H9 (cell line): ENCODE measurements around the gene SPCS1. TPM values are rescaled to one million over a fixed set of nuclear protein-coding genes. Genes with fewer than 3 reads are reported as not detected.
A peak's percentile ranks its signal among the peaks of the same experiment; 100 is the strongest.

ENCODE experiments used
- DNase-seq: peaks from one replicate; pipeline ENCODE4 v3.0.0-alpha.2; 2017
- H2AFZ ChIP-seq: one replicate; pipeline ENCODE4 v1.6.1; 2013; ENCODE audit warnings: mild to moderate bottlenecking, low read length, control low read depth, moderate library complexity
- H2AK5ac ChIP-seq: 2 replicates; pipeline ENCODE4 v1.6.1; 2013; ENCODE audit warnings: low read length, control low read depth, mixed read lengths; ENCODE audit not compliant: insufficient read length
- H2BK120ac ChIP-seq: one replicate; pipeline ENCODE4 v1.6.1; 2013; ENCODE audit warnings: low read depth, mild to moderate bottlenecking, low read length, control low read depth, inconsistent platforms; ENCODE audit not compliant: poor library complexity, severe bottlenecking
- H2BK12ac ChIP-seq: 2 replicates; pipeline ENCODE4 v1.6.1; 2013; ENCODE audit warnings: low read length, control low read depth, mixed read lengths, low read depth; ENCODE audit not compliant: insufficient read length
- H2BK15ac ChIP-seq: 2 replicates; pipeline ENCODE4 v1.6.1; 2013; ENCODE audit warnings: low read depth, low read length, control low read depth
- H2BK20ac ChIP-seq: one replicate; pipeline ENCODE4 v1.6.1; 2013; ENCODE audit warnings: low read depth, mild to moderate bottlenecking, low read length, control low read depth, inconsistent platforms; ENCODE audit not compliant: poor library complexity, severe bottlenecking
- H2BK5ac ChIP-seq: 2 replicates; pipeline ENCODE4 v1.6.1; 2013; ENCODE audit warnings: low read length, control low read depth, mixed read lengths; ENCODE audit not compliant: insufficient read length
- H3K14ac ChIP-seq: 2 replicates; pipeline ENCODE4 v1.6.1; 2013; ENCODE audit warnings: low read length, control low read depth; ENCODE audit not compliant: insufficient read depth
- H3K18ac ChIP-seq: 2 replicates; pipeline ENCODE4 v1.6.1; 2013; ENCODE audit warnings: low read depth, mild to moderate bottlenecking, mixed read lengths, low read length, control low read depth; ENCODE audit not compliant: insufficient read length
- H3K23ac ChIP-seq: 2 replicates; pipeline ENCODE4 v1.6.1; 2013; ENCODE audit warnings: low read length, control low read depth, mixed read lengths, low read depth; ENCODE audit not compliant: insufficient read length
- H3K23me2 ChIP-seq: 2 replicates; pipeline ENCODE4 v1.6.1; 2013; ENCODE audit warnings: low read depth, mild to moderate bottlenecking, mixed read lengths, low read length, control low read depth; ENCODE audit not compliant: insufficient read length, poor library complexity, severe bottlenecking
- H3K27ac ChIP-seq: 2 replicates; pipeline ENCODE4 v1.5.1; 2013; ENCODE audit warnings: low read length, control low read depth, mixed read lengths, low read depth; ENCODE audit not compliant: insufficient read length
- H3K27me3 ChIP-seq: 2 replicates; pipeline ENCODE4 v1.6.1; 2013; ENCODE audit warnings: low read length, control low read depth, inconsistent platforms; ENCODE audit not compliant: insufficient read depth
- H3K4ac ChIP-seq: 2 replicates; pipeline ENCODE4 v1.6.1; 2013; ENCODE audit warnings: low read depth, mild to moderate bottlenecking, control low read depth, inconsistent platforms, low read length, moderate library complexity
- H3K4me1 ChIP-seq: 2 replicates; pipeline ENCODE4 v1.6.1; 2013; ENCODE audit warnings: low read length, control low read depth, inconsistent platforms; ENCODE audit not compliant: insufficient read depth
- H3K4me2 ChIP-seq: 2 replicates; pipeline ENCODE4 v1.6.1; 2013; ENCODE audit warnings: low read length, control low read depth, mixed read lengths; ENCODE audit not compliant: insufficient read length, insufficient read depth
- H3K56ac ChIP-seq: 2 replicates; pipeline ENCODE4 v1.6.1; 2013; ENCODE audit warnings: low read depth, mild to moderate bottlenecking, mixed read lengths, low read length, control low read depth; ENCODE audit not compliant: insufficient read length
- H3K79me1 ChIP-seq: 2 replicates; pipeline ENCODE4 v1.6.1; 2013; ENCODE audit warnings: low read depth, mild to moderate bottlenecking, moderate library complexity, low read length, control low read depth, inconsistent platforms; ENCODE audit not compliant: insufficient read depth, poor library complexity, severe bottlenecking
- H3K79me2 ChIP-seq: 2 replicates; pipeline ENCODE4 v1.6.1; 2013; ENCODE audit warnings: low read length, control low read depth, inconsistent platforms; ENCODE audit not compliant: insufficient read depth
- H3K9ac ChIP-seq: 2 replicates; pipeline ENCODE4 v1.6.1; 2013; ENCODE audit warnings: low read length, control low read depth, mixed read lengths; ENCODE audit not compliant: insufficient read length; ENCODE audit errors: extremely low read depth
- H3K9me3 ChIP-seq: one replicate; pipeline ENCODE4 v1.6.1; 2013; ENCODE audit warnings: low read depth, low read length, inconsistent platforms; ENCODE audit not compliant: control insufficient read depth
- H3T11ph ChIP-seq: one replicate; pipeline ENCODE4 v1.6.1; 2013; ENCODE audit warnings: mild to moderate bottlenecking, low read length, control low read depth, inconsistent platforms
- H4K20me1 ChIP-seq: one replicate; pipeline ENCODE4 v1.6.1; 2013; ENCODE audit not compliant: control insufficient read depth, insufficient read length, insufficient read depth
- H4K5ac ChIP-seq: 2 replicates; pipeline ENCODE4 v1.6.1; 2013; ENCODE audit warnings: low read depth, mild to moderate bottlenecking, mixed read lengths, low read length, control low read depth; ENCODE audit not compliant: insufficient read length
- H4K8ac ChIP-seq: replicated peaks from 2 replicates; pipeline ENCODE4 v1.6.1; 2013; ENCODE audit warnings: low read length, control low read depth, mixed read lengths, low read depth; ENCODE audit not compliant: insufficient read length
- H4K91ac ChIP-seq: 2 replicates; pipeline ENCODE4 v1.6.1; 2013; ENCODE audit warnings: low read depth, mild to moderate bottlenecking, moderate library complexity, mixed read lengths, low read length, control low read depth; ENCODE audit not compliant: insufficient read length
- H3K27ac Mint-ChIP-seq, 3 experiments: 2 replicates in 2 of 3; 3 replicates in 1 of 3; pipeline ENCODE4 v1.8.0; 2020 to 2021; ENCODE audit warnings: mixed read lengths in 3 of 3, mild to moderate bottlenecking in 1 of 3, moderate library complexity in 1 of 3
- H3K27me3 Mint-ChIP-seq: 2 replicates; pipeline ENCODE4 v1.8.0; 2021; ENCODE audit warnings: low read depth, mild to moderate bottlenecking, moderate library complexity, mixed read lengths
- H3K36me3 Mint-ChIP-seq, 3 experiments: 2 replicates in 2 of 3; 3 replicates in 1 of 3; pipeline ENCODE4 v1.8.0; 2020 to 2021; ENCODE audit warnings: low read depth in 3 of 3, mixed read lengths in 3 of 3; ENCODE audit not compliant: insufficient read depth in 1 of 3
- H3K4me1 Mint-ChIP-seq, 2 experiments: 2 replicates each; pipeline ENCODE4 v1.8.0; 2020; ENCODE audit warnings: mixed read lengths in 2 of 2
- H3K4me3 Mint-ChIP-seq, 2 experiments: 2 replicates in 1 of 2; 3 replicates in 1 of 2; pipeline ENCODE4 v1.8.0; 2020 to 2021; ENCODE audit warnings: mild to moderate bottlenecking in 2 of 2, mixed read lengths in 2 of 2, moderate library complexity in 1 of 2
- H3K9me3 Mint-ChIP-seq, 2 experiments: 2 replicates in 1 of 2; 3 replicates in 1 of 2; pipeline ENCODE4 v1.8.0; 2020; ENCODE audit warnings: mild to moderate bottlenecking in 2 of 2, mixed read lengths in 2 of 2, moderate library complexity in 1 of 2
- WGBS: extraction: QIAGEN DNeasy Blood & Tissue Kit; methylation state at CpG from one replicate; pipeline ENCODE4 v1.1.7; 2013; ENCODE audit warnings: missing lambda C conversion rate, low lambda C conversion rate, mixed read lengths; ENCODE audit not compliant: insufficient read length; ENCODE audit errors: extremely low coverage; 5-methylcytosine and 5-hydroxymethylcytosine counted together
- total RNA-seq: library from RNA; stranded (reverse); gene quantifications from 2 replicates; pipeline ENCODE4 v1.2.1, GENCODE V29; 2021
- TF ChIP-seq, protein P1 (sequence below): fragments of 200-600 bp; sonication (generic); conservative IDR thresholded peaks from 3 replicates; pipeline ENCODE4 v1.8.0; 2021; ENCODE audit warnings: antibody characterized with exemption, mild to moderate bottlenecking

Gene SPCS1
- total RNA-seq, 1 experiment from 2014 or later: 106 TPM

DNA sequence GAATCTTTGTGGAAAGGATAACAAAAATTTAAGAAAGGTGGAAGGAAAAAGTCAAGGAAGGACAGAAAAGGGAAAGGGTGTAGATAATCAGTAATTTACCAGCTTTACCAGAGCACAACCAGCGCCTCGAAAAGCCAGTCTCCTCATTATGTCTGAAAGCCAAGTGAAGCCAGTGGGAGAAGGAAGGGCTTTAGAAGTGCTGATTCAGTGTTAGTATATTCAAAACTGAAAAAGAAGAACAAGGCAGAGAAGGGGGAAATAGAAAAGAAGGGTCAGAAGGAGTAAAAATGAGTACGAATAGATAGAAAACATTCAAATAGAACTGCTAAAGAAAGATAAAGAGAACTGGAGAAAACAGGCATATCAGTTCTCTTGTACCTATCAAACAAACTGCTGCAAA lies 24.3 kb upstream of the SPCS1 start:
- Mint-ChIP-seq H3K4me1 (peaks cover 16 to 22% of the 10 kb centered on the region in 2 experiments), H3K27me3 (peaks cover 3% of the 10 kb centered on the region; the same call in 1 of the 2 replicates), H3K27ac (peak overlapping the region in 1 of 3 experiments; percentile 61; a peak in 3 of 7 replicates), H3K36me3 (peaks cover 26 to 51% (median 44%) of the 10 kb centered on the region in 3 experiments), H3K9me3 (no peaks in the 10 kb centered on the region), H3K4me3 (no peak overlapping the region)
- Histone ChIP-seq H2BK5ac (no peak overlapping the region), H2AK5ac (no peak overlapping the region), H2BK20ac (no peak overlapping the region), H3K79me1 (no peaks in the 10 kb centered on the region), H2BK120ac (no peak overlapping the region), H3K9me3 (no peaks in the 10 kb centered on the region), H3K4me2 (no peak overlapping the region), H3K14ac (no peak overlapping the region), H3K23ac (no peak overlapping the region), H3K27ac (no peak overlapping the region), H4K91ac (no peak overlapping the region), H3K27me3 (no peaks in the 10 kb centered on the region), H3K4ac (no peak overlapping the region), H2AFZ (no peak overlapping the region), H3K79me2 (peaks cover 10% of the 10 kb centered on the region; the same call in 1 of the 2 replicates), H2BK15ac (no peak overlapping the region), H3K9ac (no peak overlapping the region), H3T11ph (no peak overlapping the region), H4K5ac (no peak overlapping the region), H4K8ac (no peak overlapping the region), H3K56ac (no peak overlapping the region), H3K18ac (no peak overlapping the region), H3K4me1 (no peaks in the 10 kb centered on the region), H3K23me2 (peaks cover under 1% of the 10 kb centered on the region), H4K20me1 (no peaks in the 10 kb centered on the region), H2BK12ac (no peak overlapping the region)
- DNase-seq: no peak
- no CpG with 5 or more reads among the region's 3 CpGs for WGBS
- TF ChIP-seq, protein P1, sequence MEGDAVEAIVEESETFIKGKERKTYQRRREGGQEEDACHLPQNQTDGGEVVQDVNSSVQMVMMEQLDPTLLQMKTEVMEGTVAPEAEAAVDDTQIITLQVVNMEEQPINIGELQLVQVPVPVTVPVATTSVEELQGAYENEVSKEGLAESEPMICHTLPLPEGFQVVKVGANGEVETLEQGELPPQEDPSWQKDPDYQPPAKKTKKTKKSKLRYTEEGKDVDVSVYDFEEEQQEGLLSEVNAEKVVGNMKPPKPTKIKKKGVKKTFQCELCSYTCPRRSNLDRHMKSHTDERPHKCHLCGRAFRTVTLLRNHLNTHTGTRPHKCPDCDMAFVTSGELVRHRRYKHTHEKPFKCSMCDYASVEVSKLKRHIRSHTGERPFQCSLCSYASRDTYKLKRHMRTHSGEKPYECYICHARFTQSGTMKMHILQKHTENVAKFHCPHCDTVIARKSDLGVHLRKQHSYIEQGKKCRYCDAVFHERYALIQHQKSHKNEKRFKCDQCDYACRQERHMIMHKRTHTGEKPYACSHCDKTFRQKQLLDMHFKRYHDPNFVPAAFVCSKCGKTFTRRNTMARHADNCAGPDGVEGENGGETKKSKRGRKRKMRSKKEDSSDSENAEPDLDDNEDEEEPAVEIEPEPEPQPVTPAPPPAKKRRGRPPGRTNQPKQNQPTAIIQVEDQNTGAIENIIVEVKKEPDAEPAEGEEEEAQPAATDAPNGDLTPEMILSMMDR: no peak
